HG03108 (cell line): ENCODE data around the gene EN1.

ENCODE experiments used
- ATAC-seq: cut with Tn5 transposase; IDR thresholded peaks from one replicate; pipeline ENCODE4 v1.9.1; 2021; ENCODE audit warnings: moderate library complexity; ENCODE audit not compliant: unreplicated experiment

Gene EN1

DNA sequence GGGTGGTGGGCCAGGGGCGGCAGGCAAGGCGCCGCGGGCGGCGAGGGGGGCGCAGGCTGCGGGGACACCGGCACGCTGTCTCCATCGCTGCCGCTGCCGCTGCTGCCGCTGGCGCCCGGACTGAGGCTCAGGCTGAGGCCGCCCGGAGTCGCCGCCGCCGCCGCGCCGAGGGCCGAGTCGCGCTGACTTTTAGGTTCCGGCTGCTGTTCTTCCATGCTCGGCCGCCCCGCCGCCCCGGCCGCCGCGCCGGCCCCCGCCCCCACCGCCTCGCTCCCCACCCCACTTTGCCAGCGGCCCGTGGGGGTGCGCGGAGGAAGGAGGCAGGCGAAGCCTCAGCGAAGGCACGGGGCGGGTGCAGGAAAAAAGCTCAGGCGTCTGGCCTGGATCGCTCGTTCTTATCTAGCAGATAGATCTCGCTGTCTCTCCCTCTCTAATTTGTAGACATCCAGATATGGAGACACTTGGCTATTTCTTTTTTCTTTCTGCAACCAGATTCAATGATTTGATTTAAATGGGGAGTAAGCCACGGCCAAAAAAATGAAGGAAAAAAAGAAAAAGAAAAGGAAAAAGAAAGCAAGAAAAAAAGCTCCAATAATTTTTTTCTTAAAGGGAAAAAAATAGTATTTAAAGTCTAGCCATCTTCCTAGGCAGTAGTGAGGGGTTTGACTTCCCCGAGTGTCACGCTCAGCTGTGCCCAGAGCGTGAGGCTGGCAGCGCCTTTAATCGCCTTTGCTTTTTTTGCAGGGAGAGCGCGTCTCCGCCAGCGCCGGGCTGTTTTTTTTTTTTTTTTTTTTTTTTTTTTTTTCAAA is at the start of gene EN1:
Gene EN1, minus strand, starts transcription at position 696 of the 809 bp plus-strand sequence. Its CDS starts 481 bp downstream, at position 215.
- no peak for ATAC-seq

DNA sequence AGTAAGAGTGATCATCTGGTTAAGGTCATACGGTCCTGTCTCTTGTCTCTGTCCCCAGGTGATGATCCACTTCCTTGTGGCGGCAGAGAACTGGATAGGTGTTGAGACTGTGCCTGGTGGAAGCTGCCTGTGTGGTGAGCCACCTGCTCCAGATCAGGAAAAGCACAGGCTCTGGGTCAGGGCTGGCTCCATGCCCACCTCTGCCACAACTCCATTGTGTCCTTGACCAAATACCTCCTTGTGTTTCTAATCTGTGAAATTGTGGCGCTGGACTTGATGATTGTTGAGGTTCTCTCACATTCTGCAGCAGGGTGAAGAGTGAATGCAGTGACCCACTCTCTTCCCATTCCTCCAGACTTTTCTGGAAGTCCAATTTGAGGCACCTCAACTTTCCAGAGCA is 45.7 kb upstream of the EN1 start:
- no peak for ATAC-seq

DNA sequence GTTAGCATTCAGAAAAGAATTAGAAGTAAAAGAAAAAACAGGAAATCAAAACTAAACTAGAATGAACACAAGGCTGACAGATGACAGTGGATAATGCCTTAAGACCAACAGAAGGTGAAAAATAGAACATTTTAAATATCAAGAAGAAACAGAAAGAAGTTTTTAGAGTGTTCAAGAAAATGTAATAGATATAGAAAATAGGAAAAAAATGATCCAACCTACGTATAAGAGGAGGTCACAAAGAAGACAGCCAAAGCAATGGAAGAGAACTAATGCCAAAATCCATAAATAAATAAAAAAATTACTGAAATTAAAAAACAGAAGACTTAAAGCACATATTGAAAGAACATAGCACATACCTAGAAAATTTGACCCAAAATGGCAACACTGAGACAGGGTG is 42.5 kb upstream of the EN1 start:
- ATAC-seq = no peak

DNA sequence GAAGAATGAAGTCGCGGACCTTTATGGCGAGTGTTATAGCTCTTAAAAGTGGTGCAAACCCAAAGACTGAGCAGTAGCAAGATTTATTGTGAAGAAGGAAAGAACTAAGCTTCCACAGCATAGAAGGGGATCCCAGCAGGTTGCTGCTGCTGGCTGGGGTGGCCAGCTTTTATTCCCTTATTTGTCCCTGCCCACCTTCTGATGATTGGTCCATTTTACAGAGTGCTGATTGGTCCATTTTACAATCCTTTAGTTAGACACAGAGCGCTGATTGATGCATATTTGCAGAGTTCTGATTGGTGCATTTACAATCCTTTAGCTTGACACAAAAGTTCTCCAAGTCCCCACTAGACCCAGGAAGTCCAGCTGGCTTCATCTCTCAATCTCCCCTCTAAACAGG is 36.3 kb upstream of the EN1 start:
- no peak for ATAC-seq

DNA sequence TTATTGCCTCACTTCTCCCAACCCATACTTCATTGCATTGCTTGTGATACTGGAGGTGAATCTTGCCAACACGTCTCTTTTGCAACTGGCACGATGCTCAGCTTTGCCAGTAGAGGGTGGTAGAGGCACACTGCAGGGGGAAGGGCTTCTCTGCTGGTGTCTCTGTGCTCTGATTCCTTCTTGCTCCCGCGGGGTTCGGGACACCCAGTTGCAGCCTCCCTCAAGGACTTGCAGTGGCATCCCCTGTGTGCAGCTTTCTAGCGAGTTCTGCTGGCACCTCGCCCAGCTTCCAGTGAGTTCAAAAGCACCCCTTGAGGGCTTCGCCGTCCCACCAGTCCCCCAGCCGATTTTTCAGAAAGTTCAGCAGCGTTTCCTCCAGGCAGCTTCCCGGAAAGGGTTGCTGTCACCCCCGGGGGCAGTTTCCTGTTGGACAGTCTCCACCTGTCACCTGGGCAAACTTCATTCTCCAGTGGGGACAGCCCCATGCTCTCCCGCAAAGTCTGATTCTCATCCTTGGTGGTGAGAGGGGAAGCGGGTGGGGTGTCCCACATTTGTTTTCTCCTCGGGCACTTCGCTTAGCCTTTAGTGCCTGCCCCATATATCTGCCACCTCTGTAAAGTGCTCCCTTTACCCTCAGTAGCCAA is 35.4 kb upstream of the EN1 start:
- peak; percentile 45 for ATAC-seq

DNA sequence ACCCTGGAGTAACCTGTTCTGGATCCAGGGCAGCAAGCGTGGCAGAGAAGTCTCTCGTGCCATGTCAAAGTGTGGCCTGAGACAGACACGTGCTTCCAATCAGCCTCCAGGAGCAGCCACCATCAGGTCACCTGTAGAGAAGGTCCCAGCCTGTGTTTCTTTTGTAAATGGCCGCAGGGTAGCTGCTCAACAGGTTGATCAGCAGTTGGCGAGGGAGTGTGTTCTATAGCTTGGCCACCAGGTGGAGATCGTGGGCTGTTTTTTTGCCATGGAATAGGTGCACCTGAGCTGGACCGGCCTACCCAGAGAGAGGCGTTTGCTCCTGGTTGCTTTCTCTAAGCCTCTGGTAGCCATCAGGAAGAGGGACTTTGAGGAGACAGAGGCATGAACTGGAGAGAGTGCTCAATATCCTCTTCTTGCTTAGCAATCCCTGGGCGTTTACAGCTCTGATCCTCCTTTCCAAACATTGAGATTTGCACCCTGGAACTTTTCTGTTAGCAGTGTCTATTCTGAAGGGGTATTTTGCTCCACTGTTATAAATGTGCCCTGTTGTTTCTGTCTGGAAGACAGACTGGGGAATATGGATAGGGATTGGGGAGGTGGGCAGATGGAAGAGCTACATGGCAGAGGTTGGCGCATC is 34.2 kb upstream of the EN1 start:
- peak; percentile 66 for ATAC-seq

DNA sequence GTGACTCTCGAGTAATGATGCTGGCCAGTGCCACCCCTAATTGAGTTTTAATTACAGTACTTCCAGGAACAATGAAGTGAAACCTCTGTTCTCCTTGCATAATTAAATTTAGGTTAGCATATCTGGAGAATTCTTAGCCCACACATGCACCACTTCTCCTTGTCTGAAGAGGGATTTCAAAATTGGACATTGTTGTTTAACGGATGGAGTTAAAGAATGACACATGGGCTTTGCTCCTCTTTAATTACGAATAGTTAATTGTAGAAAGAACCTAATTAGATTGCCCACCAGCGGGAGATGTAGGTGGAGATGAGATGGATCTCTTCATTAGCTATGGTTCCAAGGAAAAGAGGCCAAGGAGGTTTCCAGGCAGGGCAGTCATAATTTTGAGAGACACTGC is 33.1 kb upstream of the EN1 start:
- ATAC-seq = no peak

DNA sequence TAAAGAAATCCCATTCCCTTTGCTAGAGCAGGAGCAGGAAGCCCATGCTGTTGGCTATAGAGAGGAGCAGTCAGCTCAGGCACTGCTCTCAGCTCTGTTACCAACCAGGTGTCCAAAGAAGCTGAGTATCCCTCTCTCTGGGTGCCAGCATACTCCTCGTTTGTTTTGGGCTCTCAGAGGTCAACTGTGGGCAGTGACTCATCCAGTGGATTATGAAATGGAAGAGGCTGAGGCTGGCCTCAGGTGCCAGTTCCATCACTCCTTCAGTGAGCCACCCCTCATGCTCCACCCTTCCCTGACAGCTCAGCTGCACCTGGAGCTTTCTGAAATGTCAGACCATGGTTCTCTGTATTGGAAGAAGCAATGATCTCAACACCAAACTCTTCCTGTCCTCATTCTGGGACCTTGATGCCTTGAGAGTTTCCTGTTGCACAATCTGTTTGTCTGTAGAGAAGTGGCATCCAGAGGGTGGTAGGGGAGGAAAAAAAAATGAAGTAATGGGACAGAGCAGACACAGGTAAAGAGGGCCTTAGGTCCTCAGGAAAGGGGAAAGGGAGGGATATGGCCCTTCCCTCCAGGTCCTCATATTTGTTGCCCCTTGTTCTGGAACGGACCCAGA is 31.2 kb upstream of the EN1 start:
- no peak for ATAC-seq

DNA sequence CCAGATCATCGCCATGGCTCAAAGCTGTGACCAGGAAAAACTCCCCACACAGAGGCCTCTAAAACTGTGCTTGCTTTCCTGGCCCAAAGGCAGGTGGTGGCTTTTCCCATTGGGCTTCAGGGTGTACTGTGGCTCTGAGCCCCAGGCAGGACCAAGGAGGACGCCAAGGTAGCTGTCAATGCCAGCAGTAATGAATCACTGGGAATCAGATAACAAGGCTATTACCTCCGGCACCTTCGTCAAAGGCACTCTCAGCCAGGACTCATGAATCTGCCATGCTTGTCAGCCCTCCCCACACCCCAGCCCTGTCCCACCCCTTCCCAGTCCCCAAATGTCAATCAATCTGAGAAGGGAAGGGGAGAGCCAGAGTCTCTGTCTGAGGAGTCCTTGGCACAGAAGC is 27.9 kb upstream of the EN1 start:
- no peak for ATAC-seq

DNA sequence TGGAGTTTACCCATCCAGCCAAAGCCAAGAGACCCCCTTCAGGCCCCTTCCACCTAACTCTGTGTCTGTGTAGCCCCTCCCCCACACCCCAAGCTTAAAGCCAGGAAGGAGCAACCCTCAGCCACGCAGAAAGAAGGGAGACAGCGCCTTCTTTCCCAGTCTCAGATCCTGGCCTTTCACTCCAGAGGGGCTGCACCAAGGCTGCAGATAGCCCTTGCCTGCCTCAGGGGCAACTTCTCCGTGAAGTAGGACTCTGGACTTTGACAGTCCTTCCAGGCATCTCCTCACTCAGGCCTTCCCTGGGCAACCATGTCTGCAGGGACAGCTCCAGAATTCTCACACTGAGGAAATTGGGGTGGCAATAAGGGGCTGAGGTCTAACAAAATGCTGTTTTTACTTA is 26.9 kb upstream of the EN1 start:
- no peak for ATAC-seq

DNA sequence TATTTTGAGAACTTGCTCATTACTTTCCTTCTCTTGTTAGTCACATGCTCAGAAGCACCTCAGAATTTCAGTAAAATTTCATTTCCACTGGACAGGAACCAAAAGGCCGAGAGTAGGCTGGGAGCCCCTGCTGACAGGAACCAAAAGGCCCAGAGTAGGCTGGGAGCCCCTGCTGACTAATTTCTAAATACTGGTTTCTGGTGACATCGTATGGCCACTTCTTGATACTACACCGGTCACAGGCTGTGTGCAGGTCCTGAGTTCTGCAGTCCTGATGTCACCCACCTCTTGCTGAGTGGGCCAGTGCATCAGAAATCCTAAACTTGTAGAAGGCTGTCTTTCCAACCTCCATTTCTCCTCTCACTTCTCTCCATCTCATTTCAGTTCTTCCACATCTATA is 17.7 kb upstream of the EN1 start:
- peak; percentile 94 for ATAC-seq

DNA sequence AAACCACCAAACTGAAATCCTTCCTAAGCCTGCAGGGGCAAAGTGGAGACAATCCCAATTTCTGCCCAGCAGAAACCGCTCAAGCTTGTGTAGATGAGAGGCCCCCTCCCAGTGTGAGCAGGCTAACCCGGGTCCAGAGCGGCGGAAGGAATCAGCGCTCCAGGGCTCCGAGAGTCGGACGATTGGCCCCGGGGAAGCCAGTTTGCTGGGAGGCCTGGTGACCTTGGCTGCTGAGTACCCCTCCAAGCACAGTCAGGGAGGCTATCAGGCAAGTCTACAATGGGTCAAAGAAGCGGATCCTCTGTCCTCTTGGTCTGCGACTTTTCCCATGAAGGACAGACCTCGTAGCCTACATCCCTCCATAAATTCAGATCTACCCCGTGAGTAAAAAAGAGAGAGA is 16.8 kb upstream of the EN1 start:
- no peak for ATAC-seq

DNA sequence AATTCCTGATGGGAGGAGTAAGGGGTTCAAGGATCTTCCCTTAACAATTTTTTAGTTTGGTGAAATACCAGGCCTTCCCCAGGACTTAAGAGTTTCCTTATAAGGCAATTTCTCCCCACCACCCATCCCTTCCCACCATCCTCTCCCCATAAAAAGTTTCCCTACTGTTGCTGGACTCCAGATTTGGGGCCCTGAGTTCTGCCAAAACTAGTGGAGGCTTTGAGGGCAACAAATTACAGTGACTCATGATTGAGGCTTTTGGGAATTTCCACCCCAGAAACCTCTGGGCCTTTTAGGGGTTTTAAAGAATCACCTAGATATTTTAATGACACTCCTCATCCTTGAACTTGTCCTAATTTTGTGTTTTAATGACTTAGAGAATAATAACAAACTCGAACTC is 14.3 kb upstream of the EN1 start:
- ATAC-seq = no peak

DNA sequence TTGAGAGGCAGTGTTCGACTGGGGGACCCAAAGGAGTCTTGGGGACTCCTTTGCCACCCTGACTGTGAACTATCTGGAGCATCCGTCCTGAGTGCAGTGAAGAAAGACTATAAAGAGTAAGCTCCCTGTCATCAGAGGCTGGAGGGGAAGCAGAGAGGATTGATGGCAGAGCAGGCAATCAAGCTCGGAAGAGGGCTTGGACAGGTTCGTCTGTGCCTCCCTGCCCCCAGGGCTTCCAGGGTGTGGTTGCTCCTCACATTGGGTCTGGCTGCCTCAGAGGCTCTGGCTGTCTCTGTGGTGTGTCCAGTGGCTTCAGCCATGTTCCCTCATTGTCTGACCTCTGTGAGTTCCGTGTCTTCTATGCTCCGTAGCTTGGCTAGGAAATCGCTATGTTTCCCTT is 13.8 kb upstream of the EN1 start:
- ATAC-seq = no peak

DNA sequence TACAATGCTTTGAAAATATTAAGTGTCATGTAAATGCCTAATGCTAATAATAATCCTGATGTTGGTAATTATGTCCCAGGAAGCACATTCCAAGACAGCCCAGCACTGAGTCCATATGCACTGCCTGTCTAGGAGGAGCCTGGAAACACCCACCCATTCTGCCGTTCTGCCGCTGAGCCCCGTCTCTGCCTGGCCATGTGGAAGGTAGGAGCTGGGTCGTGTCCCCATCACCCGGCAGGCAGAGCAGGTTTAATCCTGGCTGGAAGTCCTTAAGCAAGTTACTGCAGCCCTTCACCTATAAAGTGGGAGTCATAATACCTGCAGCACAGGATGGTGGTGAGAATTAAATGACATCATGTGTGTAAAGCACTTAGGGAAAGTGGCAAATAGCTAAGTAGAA is 13.1 kb upstream of the EN1 start:
- no peak for ATAC-seq

DNA sequence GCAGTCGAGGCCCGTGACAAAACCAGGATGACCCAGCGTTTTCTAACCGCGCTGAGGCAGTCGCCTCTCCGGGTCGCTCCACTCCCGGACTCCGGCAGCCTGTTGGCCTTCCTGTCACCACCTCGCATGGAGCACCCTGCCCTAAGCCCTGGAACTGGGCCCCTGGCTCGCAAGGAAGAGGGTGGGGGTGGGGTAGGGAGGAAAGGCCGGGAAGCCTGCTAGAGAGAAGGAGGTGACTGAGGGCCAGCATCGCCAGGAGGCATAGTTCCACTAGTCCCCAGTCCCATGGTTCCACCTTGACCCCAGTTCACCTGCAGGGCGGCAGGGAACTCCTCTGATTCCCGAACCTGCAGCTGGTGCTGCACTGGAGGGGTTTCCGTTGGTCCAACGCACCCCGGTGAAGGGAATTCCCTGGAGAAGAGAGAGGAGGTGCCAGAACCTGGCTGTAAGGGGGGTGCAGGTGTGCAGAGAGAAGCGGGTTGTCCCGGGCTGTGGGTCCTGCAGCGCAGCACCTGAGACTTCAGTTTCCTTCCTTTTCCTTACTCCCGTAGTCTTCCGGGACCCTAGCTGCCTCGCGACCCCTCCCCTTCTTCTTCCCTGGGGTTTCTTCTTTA is 11.8 kb upstream of the EN1 start:
- no peak for ATAC-seq

DNA sequence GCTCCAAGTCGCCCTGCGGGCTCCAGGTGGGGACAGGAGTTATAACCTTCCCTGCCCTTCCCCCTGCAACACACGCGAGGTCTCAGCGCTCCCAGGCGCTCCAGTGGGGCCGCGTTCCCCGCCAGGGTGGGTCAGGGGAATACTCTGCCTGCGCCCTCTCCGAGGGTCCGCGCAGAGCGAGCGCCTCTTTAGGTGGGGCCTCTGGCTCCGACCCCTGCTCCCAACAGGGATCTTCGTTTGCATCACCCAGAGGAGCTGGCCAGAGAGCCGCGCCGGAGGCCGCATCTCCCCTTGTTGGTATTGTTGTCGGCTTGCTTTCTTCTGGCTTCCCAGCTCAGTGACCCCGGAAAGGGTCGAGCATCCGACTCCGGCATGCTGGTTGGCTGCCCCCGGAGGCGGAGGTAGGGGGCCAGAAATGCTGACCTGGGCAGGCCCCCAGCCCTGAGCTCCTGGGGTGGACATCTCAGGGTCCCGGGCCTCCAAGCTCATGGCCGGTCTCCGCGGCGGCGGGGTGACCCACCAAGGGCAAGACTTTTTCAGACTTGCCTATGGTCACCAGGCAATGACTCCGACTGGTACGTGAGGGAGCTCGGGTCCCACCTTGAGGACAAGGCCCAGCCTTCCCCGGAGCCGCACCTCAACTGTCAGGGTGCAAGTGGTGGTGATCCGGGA is 11.2 kb upstream of the EN1 start:
- ATAC-seq = no peak

DNA sequence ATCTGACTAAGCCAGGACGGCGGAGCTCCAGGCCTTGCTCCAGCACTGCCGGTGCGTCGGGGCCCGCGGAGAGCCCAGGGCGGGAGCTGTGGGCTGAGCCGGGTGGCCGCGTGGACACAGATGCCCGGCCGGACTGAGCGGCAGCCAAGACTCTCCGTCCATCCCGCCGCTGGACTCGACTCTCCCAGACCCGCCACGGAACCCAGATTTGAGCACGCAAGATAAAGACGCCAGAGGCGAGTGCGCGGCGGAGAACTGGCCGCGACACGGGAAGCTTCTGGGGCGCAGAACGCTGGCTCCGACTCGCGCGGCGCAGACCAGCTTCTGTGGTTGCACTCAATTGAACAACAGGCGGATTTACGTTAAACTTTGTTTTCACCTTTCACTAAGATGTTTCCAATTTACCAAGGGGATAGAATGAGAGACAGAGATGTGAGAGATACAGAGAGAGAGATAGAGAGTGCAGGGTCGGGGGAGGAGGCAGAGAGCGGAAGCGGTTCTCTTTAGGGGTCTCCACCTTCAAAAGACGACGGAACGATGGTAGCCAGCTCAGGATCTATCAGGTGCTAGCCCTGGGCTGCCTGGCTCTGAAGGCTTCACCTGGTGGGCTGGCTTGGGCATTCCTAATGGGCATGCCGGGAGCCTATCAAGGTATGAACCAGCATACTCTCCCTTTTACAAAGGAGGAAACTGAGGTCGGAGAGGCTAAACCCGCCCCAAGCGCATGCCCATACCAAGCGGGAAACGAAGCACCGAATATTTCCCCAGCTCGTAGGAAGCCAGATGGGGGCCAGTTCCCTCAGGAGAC is 10.4 kb upstream of the EN1 start:
- ATAC-seq = no peak

DNA sequence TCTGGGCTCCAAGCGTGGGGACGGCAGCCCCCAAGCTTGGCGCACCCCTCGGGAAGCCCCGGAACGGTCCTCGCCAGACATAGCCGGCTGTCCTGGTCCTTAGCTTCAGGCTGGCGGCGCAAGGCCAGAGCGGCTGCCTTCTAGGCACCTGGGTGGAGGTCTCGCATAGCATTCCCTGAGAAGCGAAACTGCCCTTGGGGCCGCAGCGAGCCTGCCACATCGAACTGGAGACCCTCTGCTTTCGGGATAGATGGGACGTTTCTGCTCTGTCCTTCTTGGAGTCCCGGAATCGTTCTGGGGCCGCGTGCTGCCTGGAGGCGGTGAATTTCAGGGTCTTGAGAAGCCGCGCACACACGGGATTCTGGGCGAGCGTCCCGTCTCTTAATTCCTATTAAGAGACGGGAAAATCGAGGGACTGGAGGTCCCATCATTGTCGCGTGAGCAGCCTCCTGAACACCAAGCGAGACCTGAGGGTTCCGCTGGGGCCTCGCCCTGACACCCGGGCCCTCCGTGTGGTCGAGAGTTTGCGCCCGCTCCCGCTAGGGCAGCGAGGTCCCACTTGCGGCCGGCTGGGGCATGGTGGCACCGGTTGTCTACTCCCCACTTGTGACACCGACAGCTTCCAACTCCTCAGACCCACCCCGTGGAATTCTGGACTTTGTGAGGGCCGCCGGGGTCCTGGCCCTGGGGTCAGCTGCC is 9.7 kb upstream of the EN1 start:
- ATAC-seq = no peak
